Sigmoid colon (tissue), 7 donors: ENCODE measurements around the gene EPB41L4A. TPM values are rescaled to one million over a fixed set of nuclear protein-coding genes. Genes with fewer than 3 reads are reported as not detected.

Source experiments
- DNase-seq: peaks from one replicate; pipeline ENCODE4 v3.0.0-alpha.2; 2019
- H3K27ac ChIP-seq, 4 donors: fragments of 200-600 bp; sonication (generic); one replicate each; pipeline ENCODE4 v1.5.1; 2016 to 2019; ENCODE audit warnings: mild to moderate bottlenecking in 1 of 4
- H3K27me3 ChIP-seq, 3 donors: fragments of 200-600 bp; sonication (generic); one replicate each; pipeline ENCODE4 v1.5.1; 2019; ENCODE audit warnings: mild to moderate bottlenecking in 1 of 3
- H3K36me3 ChIP-seq, 4 donors: fragments of 200-600 bp; sonication (generic); one replicate each; pipeline ENCODE4 v1.5.1; 2016 to 2019
- H3K4me1 ChIP-seq, 4 donors: fragments of 200-600 bp; sonication (generic); one replicate each; pipeline ENCODE4 v1.5.1; 2017 to 2019
- H3K4me3 ChIP-seq, 4 donors: fragments of 200-600 bp; sonication (generic); one replicate each; pipeline ENCODE4 v1.5.1; 2017 to 2019; ENCODE audit warnings: mild to moderate bottlenecking in 2 of 4, moderate library complexity in 1 of 4
- H3K9me3 ChIP-seq, 4 donors: fragments of 200-600 bp in 3 of 4; sonication (generic) in 3 of 4; one replicate each; pipeline versions ENCODE4 v1.5.1 to v1.6.1; 2013 to 2019
- CTCF ChIP-seq, 4 experiments: fragments of 450-650 bp in 3 of 4; fragments of 200-600 bp in 1 of 4; IDR thresholded peaks; one replicate each; pipeline ENCODE4 v1.5.1; 2016 to 2019; ENCODE audit warnings: antibody characterized with exemption in 4 of 4, mild to moderate bottlenecking in 3 of 4, moderate library complexity in 2 of 4
- EP300 ChIP-seq, 4 donors: sonication (generic); formaldehyde crosslinking; IDR thresholded peaks; one replicate each; pipeline ENCODE4 v1.6.1; 2017; ENCODE audit warnings: antibody characterized with exemption in 4 of 4
- POLR2A ChIP-seq, 2 donors: fragments of 450-650 bp; IDR thresholded peaks; one replicate each; pipeline ENCODE4 v1.6.1; 2016; ENCODE audit warnings: antibody characterized with exemption in 2 of 2, mild to moderate bottlenecking in 2 of 2, moderate library complexity in 2 of 2
- POLR2AphosphoS5 ChIP-seq, 4 donors: sonication (generic); formaldehyde crosslinking; IDR thresholded peaks; one replicate each; pipeline ENCODE4 v1.6.1; 2017; ENCODE audit warnings: antibody characterized with exemption in 4 of 4
- WGBS, 2 donors: extraction: QIAGEN DNeasy Blood & Tissue Kit; methylation state at CpG; one replicate each; pipeline ENCODE4 v1.1.7; 2013; 5-methylcytosine and 5-hydroxymethylcytosine counted together
- intact Hi-C: fragments of 100-400 bp; cut with DNase I; formaldehyde crosslinking; loops from one replicate; pipeline ENCODE4 v1.15.1; 2023
- polyA plus RNA-seq, 3 donors: library from polyadenylated mRNA; stranded (reverse); fragments of 200-250 nt; gene quantifications; one replicate each; pipeline ENCODE4 v1.2.3, GENCODE V29; 2013
- total RNA-seq, 4 donors: library from RNA; depleted of rRNA; stranded (reverse); fragments of >200 nt; gene quantifications; one replicate each; pipeline ENCODE4 v1.1.0, GENCODE V29; 2016
- donor health status: healthy with polysubstance abuse.
- donor health status: Bipolar disorder and iron deficiency.
- donor health status: healthy.

EPB41L4A gene
- total and polyA plus RNA-seq, 7 donors, result 3.7 to 75.3 (median 4.8) TPM

- Histone ChIP-seq H3K4me3 (no peak overlapping the region), H3K9me3 (no peaks in the 10 kb centered on the region), H3K4me1 (no peaks in the 10 kb centered on the region), H3K27me3 (no peaks in the 10 kb centered on the region), H3K27ac (no peak overlapping the region), H3K36me3 (no peaks in the 10 kb centered on the region)
- no peak for DNase-seq
- TF ChIP-seq POLR2A (IDR thresholded peaks at IDR 0.05), result no peak
- no peak for TF ChIP-seq EP300 (IDR thresholded peaks at IDR 0.05)
- TF ChIP-seq CTCF (IDR thresholded peaks at IDR 0.05), result no peak
- intact Hi-C loops, result no loop called here
- 79 to 83% methylated on average over 5 of the region's 5 CpGs for WGBS, 2 donors
These were observed 134.8 kb downstream of the EPB41L4A start for GRCh38 chr5:112283943-112284929.

- no peaks in the 10 kb centered on the region for H3K9me3 ChIP-seq
- 81 to 92% methylated on average over 3 of the region's 3 CpGs for WGBS, 2 donors
- TF ChIP-seq CTCF (IDR thresholded peaks at IDR 0.05) (no peak), POLR2A (IDR thresholded peaks at IDR 0.05) (no peak), POLR2AphosphoS5 (IDR thresholded peaks at IDR 0.05) (no peak), EP300 (IDR thresholded peaks at IDR 0.05) (no peak)
- no peaks in the 10 kb centered on the region for H3K36me3 ChIP-seq
- DNase-seq, result no peak
- H3K4me1 ChIP-seq, result no peaks in the 10 kb centered on the region
- H3K4me3 ChIP-seq, result no peak overlapping the region
- intact Hi-C loops, result no loop called here
- H3K27me3 ChIP-seq, result no peaks in the 10 kb centered on the region
- H3K27ac ChIP-seq, result no peak overlapping the region
These were observed 136.0 kb downstream of the EPB41L4A start for GRCh38 chr5:112283034-112283582.

GRCh38 chr5:112279082-112279481 lies 140.0 kb downstream of the EPB41L4A start:
- Histone ChIP-seq H3K27ac (no peak overlapping the region), H3K4me3 (no peak overlapping the region), H3K4me1 (no peaks in the 10 kb centered on the region), H3K9me3 (no peaks in the 10 kb centered on the region), H3K36me3 (no peaks in the 10 kb centered on the region), H3K27me3 (no peaks in the 10 kb centered on the region)
- no peak for TF ChIP-seq POLR2AphosphoS5 (IDR thresholded peaks at IDR 0.05)
- TF ChIP-seq EP300 (IDR thresholded peaks at IDR 0.05), result no peak
- TF ChIP-seq POLR2A (IDR thresholded peaks at IDR 0.05), result no peak
- TF ChIP-seq CTCF (IDR thresholded peaks at IDR 0.05), result no peak
- intact Hi-C loops, result no loop called here
- 91 to 92% methylated on average over 5 of the region's 5 CpGs for WGBS, 2 donors
- no peak for DNase-seq

- Histone ChIP-seq H3K9me3 (no peaks in the 10 kb centered on the region), H3K27ac (no peak overlapping the region), H3K36me3 (no peaks in the 10 kb centered on the region), H3K27me3 (no peaks in the 10 kb centered on the region), H3K4me3 (no peak overlapping the region), H3K4me1 (no peaks in the 10 kb centered on the region)
- WGBS, 2 donors, result 70 to 81% methylated on average over 4 of the region's 4 CpGs
- intact Hi-C loops, result no loop called here
- TF ChIP-seq POLR2A (IDR thresholded peaks at IDR 0.05) (no peak), EP300 (IDR thresholded peaks at IDR 0.05) (no peak)
- no peak for DNase-seq
These were observed 142.1 kb downstream of the EPB41L4A start for GRCh38 chr5:112276991-112277390.

DNA sequence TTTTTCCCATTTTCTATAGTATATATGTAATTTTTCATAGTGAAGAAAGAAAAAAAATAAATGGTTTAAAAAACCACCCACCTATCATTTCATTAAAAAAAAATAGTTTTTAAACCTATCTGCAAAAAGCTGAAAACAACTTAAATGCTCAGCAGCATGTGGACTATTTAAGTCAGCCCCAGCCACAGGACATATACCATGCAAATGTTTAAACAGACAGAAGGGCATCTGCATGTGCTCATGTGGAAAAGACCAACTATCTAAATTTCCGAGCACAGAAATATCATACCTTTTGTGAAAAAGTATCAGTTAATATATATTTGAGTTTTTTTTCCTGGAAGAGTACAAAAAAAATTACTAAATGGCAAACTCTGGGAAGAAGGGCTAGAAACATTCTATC lies 143.4 kb downstream of the EPB41L4A start:
- Histone ChIP-seq H3K9me3 (no peaks in the 10 kb centered on the region), H3K36me3 (no peaks in the 10 kb centered on the region), H3K27ac (no peak overlapping the region), H3K27me3 (no peaks in the 10 kb centered on the region), H3K4me3 (no peak overlapping the region), H3K4me1 (no peaks in the 10 kb centered on the region)
- DNase-seq, result no peak
- 92 to 94% methylated on average over 1 of the region's 1 CpG for WGBS, 2 donors
- no peak for TF ChIP-seq POLR2A (IDR thresholded peaks at IDR 0.05)
- TF ChIP-seq CTCF (IDR thresholded peaks at IDR 0.05), result no peak
- TF ChIP-seq EP300 (IDR thresholded peaks at IDR 0.05), result no peak
- TF ChIP-seq POLR2AphosphoS5 (IDR thresholded peaks at IDR 0.05), result no peak
- intact Hi-C loops, result no loop called here
